HFFc6 (cell line): ENCODE measurements around the gene PADI1. TPM values are rescaled to one million over a fixed set of nuclear protein-coding genes. Genes with fewer than 3 reads are reported as not detected.

Experiments
- DNase-seq: peaks from one replicate; pipeline ENCODE4 v3.0.0-alpha.2; 2018
- H3K27ac Mint-ChIP-seq: 2 replicates; pipeline ENCODE4 v1.8.0; 2020; ENCODE audit warnings: mild to moderate bottlenecking, mixed read lengths
- H3K27me3 Mint-ChIP-seq: 2 replicates; pipeline ENCODE4 v1.8.0; 2021; ENCODE audit warnings: mild to moderate bottlenecking, moderate library complexity, mixed read lengths; ENCODE audit not compliant: insufficient read depth
- H3K36me3 Mint-ChIP-seq: 2 replicates; pipeline ENCODE4 v1.8.0; 2021; ENCODE audit warnings: low read depth, mixed read lengths
- H3K4me1 Mint-ChIP-seq: 2 replicates; pipeline ENCODE4 v1.8.0; 2020; ENCODE audit warnings: low read depth, mixed read lengths
- H3K4me3 Mint-ChIP-seq: 2 replicates; pipeline ENCODE4 v1.8.0; 2020; ENCODE audit warnings: mild to moderate bottlenecking, moderate library complexity, mixed read lengths
- H3K9me3 Mint-ChIP-seq: 2 replicates; pipeline ENCODE4 v1.8.0; 2020; ENCODE audit warnings: mild to moderate bottlenecking, mixed read lengths
- total RNA-seq, 6 experiments: library from RNA; stranded (reverse); fragmentation: NEBNext Ultra II Directional; extraction: Animal tissue kit (Norgen Biotek cat#: 25700); gene quantifications; 2 replicates in 1 of 6; 3 replicates in 5 of 6; pipeline ENCODE4 v1.2.3, GENCODE V29; 2021
- TF ChIP-seq, protein P1 (sequence below): fragments of 200-600 bp; sonication (generic); IDR thresholded peaks from 2 replicates; pipeline ENCODE4 v1.5.0; 2021; ENCODE audit warnings: antibody characterized with exemption, mild to moderate bottlenecking

Gene PADI1
- total RNA-seq, 6 experiments from 2014 or later, result 0.11 to 0.95 (median 0.22) TPM; not detected in 1

DNA sequence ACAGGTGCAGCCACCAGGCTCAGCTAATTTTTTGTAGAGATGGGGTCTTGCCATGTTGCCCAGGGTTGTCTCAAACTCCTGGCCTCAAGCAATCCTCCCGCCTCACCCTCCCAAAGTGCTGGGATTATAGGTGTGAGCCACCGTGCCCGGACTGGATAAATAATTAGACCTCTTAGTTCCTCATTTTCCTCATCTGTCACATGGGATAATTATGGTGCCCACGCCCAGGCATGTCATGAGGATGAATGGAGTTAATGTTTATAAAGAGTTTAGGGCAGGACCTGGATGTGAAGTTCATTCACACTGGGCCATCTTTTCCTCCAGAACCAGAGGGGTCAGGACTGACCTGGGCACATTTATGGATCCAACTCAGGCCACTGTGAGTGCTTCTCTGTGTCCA lies 67.7 kb downstream of the PADI1 start:
- TF ChIP-seq, protein P1, sequence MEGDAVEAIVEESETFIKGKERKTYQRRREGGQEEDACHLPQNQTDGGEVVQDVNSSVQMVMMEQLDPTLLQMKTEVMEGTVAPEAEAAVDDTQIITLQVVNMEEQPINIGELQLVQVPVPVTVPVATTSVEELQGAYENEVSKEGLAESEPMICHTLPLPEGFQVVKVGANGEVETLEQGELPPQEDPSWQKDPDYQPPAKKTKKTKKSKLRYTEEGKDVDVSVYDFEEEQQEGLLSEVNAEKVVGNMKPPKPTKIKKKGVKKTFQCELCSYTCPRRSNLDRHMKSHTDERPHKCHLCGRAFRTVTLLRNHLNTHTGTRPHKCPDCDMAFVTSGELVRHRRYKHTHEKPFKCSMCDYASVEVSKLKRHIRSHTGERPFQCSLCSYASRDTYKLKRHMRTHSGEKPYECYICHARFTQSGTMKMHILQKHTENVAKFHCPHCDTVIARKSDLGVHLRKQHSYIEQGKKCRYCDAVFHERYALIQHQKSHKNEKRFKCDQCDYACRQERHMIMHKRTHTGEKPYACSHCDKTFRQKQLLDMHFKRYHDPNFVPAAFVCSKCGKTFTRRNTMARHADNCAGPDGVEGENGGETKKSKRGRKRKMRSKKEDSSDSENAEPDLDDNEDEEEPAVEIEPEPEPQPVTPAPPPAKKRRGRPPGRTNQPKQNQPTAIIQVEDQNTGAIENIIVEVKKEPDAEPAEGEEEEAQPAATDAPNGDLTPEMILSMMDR, result no peak
- DNase-seq, result no peak
- no peaks in the 10 kb centered on the region for H3K4me1 Mint-ChIP-seq
- H3K27me3 Mint-ChIP-seq, result peaks cover 2% of the 10 kb centered on the region; the same call in 1 of the 2 replicates
- H3K27ac Mint-ChIP-seq, result no peak overlapping the region
- H3K9me3 Mint-ChIP-seq, result no peaks in the 10 kb centered on the region
- H3K4me3 Mint-ChIP-seq, result no peak overlapping the region
- H3K36me3 Mint-ChIP-seq, result no peaks in the 10 kb centered on the region

DNA sequence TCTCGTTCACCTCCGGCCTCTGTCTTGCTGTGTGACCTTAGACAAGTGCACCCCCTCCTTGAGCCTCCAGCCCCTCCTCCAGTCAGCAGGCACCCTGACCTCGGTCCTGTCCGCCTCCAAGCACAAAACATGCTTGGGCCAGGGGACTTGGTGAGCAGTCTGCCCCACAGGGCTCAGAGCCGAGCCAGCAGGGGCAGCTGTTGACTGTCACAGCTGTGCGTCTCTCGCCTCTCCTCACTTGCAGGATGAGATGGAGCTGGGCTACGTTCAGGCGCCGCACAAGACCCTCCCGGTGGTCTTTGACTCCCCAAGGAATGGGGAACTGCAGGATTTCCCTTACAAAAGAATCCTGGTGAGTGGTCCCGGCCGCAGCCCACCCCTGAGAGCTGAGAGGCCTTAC lies 68.2 kb downstream of the PADI1 start:
- H3K36me3 Mint-ChIP-seq, result no peaks in the 10 kb centered on the region
- H3K27me3 Mint-ChIP-seq, result peaks cover 2% of the 10 kb centered on the region; the same call in 1 of the 2 replicates
- DNase-seq, result no peak
- no peaks in the 10 kb centered on the region for H3K9me3 Mint-ChIP-seq
- H3K27ac Mint-ChIP-seq, result no peak overlapping the region
- no peak overlapping the region for H3K4me3 Mint-ChIP-seq
- TF ChIP-seq, protein P1, result no peak
- H3K4me1 Mint-ChIP-seq, result no peaks in the 10 kb centered on the region

DNA sequence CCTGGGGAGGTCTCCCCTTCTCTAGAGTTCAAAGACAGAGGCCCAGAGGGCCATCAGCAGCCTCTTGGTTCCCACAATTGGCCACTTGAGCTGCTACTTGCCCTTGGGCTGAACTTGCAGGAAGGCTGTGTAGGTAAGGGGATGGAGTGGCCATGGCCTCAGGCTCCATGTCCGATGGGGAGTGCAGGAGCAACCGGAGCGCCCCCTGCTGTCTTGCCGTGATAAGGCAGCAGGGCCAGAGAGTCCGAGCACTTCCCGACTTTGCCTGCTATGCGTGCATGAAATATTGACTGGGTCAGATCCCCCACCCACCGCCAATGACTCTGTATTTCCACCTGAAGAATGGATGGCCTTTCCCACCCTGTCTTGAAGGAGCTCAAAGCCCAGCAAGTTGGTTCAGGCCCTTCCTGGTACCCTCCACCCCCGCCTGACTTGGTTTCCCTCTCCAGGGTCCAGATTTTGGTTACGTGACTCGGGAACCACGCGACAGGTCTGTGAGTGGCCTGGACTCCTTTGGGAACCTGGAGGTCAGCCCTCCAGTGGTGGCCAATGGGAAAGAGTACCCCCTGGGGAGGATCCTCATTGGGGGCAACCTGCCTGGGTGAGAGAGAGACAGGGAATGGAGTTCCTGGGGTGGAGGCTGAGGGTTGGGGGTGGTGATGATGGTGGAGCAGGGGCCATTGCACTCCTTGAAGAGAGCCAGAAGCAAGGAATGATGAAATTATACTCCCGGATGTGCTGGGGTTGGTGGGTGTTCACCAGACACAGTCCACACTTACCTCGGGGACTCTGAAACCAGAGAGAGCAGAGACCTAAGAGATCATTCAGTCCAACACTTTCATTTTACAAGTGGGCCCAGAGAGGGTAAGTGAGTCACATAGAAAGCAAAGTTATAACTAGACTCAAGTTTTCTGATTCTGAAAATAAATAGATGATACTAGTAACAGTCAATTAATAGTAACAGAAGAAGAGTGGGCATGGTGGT lies 69.5 kb downstream of the PADI1 start:
- TF ChIP-seq, protein P1, result peak; percentile 89
- Mint-ChIP-seq H3K4me3 (no peak overlapping the region), H3K36me3 (no peaks in the 10 kb centered on the region), H3K27ac (no peak overlapping the region), H3K9me3 (no peaks in the 10 kb centered on the region), H3K4me1 (no peaks in the 10 kb centered on the region), H3K27me3 (peaks cover 2% of the 10 kb centered on the region)
- DNase-seq, result peak; percentile 15

DNA sequence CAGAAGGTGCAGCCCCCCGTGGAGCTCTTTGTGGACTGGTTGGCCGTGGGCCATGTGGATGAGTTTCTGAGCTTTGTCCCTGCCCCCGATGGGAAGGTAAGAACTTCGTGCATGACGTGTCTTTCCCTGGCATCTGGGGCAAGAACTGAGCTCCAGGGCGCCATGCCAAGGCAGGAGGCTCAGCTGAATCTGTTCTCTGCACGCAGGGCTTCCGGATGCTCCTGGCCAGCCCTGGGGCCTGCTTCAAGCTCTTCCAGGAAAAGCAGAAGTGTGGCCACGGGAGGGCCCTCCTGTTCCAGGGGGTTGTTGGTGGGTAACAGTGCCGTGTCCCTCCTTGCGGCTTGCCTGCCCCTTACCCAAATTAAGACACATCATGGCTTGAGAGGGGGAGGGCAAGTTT lies 71.6 kb downstream of the PADI1 start:
- no peaks in the 10 kb centered on the region for H3K9me3 Mint-ChIP-seq
- H3K4me3 Mint-ChIP-seq, result no peak overlapping the region
- H3K4me1 Mint-ChIP-seq, result no peaks in the 10 kb centered on the region
- DNase-seq, result peak; percentile 9
- TF ChIP-seq, protein P1, result no peak
- no peaks in the 10 kb centered on the region for H3K36me3 Mint-ChIP-seq
- H3K27me3 Mint-ChIP-seq, result peaks cover 9% of the 10 kb centered on the region
- H3K27ac Mint-ChIP-seq, result no peak overlapping the region

DNA sequence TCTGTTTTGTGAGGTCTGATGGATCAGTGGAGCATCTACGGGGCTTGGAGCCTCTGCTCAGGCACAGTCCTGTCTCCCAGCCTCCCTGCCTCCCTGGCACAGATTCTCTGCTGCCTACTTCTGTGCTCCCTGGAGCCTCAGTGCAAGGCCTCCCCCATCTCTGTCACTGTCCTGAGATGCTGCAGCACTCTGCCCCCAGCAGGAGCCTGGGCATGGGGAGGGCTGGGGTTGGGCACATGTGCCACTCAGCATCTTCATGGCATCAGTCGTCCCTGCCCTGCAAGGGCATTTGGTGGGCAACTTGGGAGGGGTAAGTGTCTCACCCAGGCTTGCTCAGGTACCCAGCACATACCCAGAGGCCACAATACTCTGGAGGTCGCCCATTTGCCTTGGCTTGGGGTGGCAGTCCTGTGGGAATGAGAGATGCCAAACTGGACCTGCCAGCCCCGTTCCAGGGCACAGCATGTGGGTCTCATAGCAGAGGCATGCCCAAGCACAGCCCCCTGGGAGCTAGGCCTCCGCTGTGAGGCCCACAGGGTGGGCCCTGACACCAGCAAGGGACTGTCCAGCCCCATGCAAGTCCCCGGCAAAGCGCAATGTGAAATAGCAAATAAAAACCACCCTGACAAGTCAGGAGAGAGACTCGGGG lies 72.7 kb downstream of the PADI1 start:
- Mint-ChIP-seq H3K27me3 (peaks cover 14% of the 10 kb centered on the region), H3K36me3 (no peaks in the 10 kb centered on the region), H3K4me3 (no peak overlapping the region), H3K4me1 (peaks cover 8% of the 10 kb centered on the region; the same call in 1 of the 2 replicates), H3K27ac (no peak overlapping the region), H3K9me3 (no peaks in the 10 kb centered on the region)
- no peak for DNase-seq
- TF ChIP-seq, protein P1, result no peak
